Measurements from ENCODE around the gene RTL5.

The RTL5 gene

GRCh38 chrX:72095370-72095769 lies 36.3 kb downstream of the RTL5 start:
- TF ChIP-seq, protein P1, sequence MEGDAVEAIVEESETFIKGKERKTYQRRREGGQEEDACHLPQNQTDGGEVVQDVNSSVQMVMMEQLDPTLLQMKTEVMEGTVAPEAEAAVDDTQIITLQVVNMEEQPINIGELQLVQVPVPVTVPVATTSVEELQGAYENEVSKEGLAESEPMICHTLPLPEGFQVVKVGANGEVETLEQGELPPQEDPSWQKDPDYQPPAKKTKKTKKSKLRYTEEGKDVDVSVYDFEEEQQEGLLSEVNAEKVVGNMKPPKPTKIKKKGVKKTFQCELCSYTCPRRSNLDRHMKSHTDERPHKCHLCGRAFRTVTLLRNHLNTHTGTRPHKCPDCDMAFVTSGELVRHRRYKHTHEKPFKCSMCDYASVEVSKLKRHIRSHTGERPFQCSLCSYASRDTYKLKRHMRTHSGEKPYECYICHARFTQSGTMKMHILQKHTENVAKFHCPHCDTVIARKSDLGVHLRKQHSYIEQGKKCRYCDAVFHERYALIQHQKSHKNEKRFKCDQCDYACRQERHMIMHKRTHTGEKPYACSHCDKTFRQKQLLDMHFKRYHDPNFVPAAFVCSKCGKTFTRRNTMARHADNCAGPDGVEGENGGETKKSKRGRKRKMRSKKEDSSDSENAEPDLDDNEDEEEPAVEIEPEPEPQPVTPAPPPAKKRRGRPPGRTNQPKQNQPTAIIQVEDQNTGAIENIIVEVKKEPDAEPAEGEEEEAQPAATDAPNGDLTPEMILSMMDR (IDR thresholded peaks at IDR 0.05; ENCODE audit: control insufficient read depth, insufficient read depth, low read depth, low read length, missing control alignments) = no peak
- H3K4me3 ChIP-seq (ENCODE audit: control insufficient read depth, low read depth, low read length) = no peak overlapping the region
- DNase-seq (ENCODE audit: low read depth) = no peak

- no peak for DNase-seq (ENCODE audit: low read depth)
Measured at GRCh38 chrX:72094894-72095293, 36.8 kb downstream of the RTL5 start.

DNA sequence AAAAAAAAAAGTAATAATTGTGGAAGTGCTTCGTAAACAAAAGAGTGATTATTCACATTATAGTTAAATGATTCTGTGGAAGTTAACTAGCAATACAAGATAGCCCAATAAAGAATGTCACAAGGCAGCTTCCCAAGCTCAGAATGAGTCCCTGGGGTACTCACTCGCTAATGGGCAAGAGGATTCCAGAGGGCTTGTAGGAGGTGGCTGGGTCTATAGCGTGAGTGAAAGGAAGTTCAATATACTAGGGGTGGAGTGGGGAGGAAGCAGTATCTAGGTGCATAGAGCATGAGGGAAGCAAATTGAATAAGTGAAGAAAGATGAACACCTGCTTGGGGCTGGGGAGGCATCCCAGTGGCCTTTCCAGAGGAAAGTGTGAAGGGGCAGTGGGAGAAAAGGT lies 42.5 kb downstream of the RTL5 start:
- TF ChIP-seq, protein P1 (IDR thresholded peaks at IDR 0.05; ENCODE audit: control insufficient read depth, insufficient read depth, low read depth, low read length, missing control alignments) = no peak
- no peak for DNase-seq (ENCODE audit: low read depth)
- no peak overlapping the region for H3K4me3 ChIP-seq (ENCODE audit: control insufficient read depth, low read depth, low read length)

More at GRCh38 chrX:72094894-72095293, 36.8 kb downstream of the RTL5 start:
- H3K4me3 ChIP-seq (ENCODE audit: control insufficient read depth, low read depth, low read length) = no peak overlapping the region
- TF ChIP-seq, protein P1 (IDR thresholded peaks at IDR 0.05; ENCODE audit: control insufficient read depth, insufficient read depth, low read depth, low read length, missing control alignments) = no peak

DNA sequence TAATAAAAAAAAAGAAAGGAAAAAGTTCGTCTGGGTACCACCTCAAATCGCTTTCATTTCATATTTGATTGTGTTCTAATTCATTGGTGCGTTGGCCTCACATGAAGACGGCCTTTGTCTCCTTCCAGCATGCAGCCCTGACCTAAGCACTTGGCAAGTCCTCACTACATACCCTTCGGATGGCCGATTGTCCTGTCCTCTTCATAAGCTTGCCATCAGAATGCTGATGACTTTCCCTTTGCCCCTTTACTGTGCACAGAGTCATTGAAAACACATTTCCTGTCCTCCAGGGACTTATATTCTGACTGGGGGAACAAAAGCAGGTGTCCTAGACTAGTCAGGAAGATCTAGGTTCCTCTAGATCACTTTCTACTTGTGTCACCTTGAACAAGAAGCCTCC lies 43.0 kb downstream of the RTL5 start:
- no peak overlapping the region for H3K4me3 ChIP-seq (ENCODE audit: control insufficient read depth, low read depth, low read length)
- TF ChIP-seq, protein P1 (IDR thresholded peaks at IDR 0.05; ENCODE audit: control insufficient read depth, insufficient read depth, low read depth, low read length, missing control alignments) = no peak
- DNase-seq (ENCODE audit: low read depth) = no peak

GRCh38 chrX:72086995-72087394 lies 44.7 kb downstream of the RTL5 start:
- TF ChIP-seq, protein P1 (IDR thresholded peaks at IDR 0.05; ENCODE audit: control insufficient read depth, insufficient read depth, low read depth, low read length, missing control alignments) = no peak
- no peak overlapping the region for H3K4me3 ChIP-seq (ENCODE audit: control insufficient read depth, low read depth, low read length)
- no peak for DNase-seq (ENCODE audit: low read depth)

DNA sequence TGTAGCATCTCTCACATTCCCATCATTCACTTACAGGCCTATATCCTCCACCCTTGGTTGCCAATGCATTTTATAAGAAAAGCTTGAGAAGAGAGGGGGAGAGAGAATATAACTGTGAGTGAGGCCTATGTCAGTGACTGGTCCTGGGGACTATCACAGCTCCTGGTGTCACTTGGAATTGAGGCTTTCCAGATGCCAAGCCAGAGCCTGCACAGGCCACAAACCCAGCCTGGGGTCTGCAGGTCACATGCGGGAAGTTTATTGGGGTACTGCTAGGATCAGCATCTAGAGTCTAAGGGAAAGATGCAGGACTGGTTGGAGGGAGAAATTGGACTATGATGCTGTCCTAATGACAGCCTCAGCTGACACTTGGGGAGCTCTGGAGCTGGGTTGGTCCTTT lies 47.6 kb downstream of the RTL5 start:
- no peak overlapping the region for H3K4me3 ChIP-seq (ENCODE audit: control insufficient read depth, low read depth, low read length)
- TF ChIP-seq, protein P1 (IDR thresholded peaks at IDR 0.05; ENCODE audit: control insufficient read depth, insufficient read depth, low read depth, low read length, missing control alignments) = no peak
- DNase-seq (ENCODE audit: low read depth) = no peak

GRCh38 chrX:72083291-72083690 lies 48.4 kb downstream of the RTL5 start:
- no peak for DNase-seq (ENCODE audit: low read depth)
- H3K4me3 ChIP-seq (ENCODE audit: control insufficient read depth, low read depth, low read length) = no peak overlapping the region
- TF ChIP-seq, protein P1 (IDR thresholded peaks at IDR 0.05; ENCODE audit: control insufficient read depth, insufficient read depth, low read depth, low read length, missing control alignments) = no peak
